ENCODE measurements around the gene NLRC3.

- TF ChIP-seq REST (IDR thresholded peaks at IDR 0.05; ENCODE audit: low read depth): no peak
- TF ChIP-seq MAX (IDR thresholded peaks at IDR 0.05): no peak
- no peak for TF ChIP-seq TAF1 (IDR thresholded peaks at IDR 0.05; ENCODE audit: low read depth)
- no peak for TF ChIP-seq CREB1 (IDR thresholded peaks at IDR 0.05; ENCODE audit: low read depth)
- TF ChIP-seq EP300 (IDR thresholded peaks at IDR 0.05; ENCODE audit: borderline replicate concordance): no peak
- TF ChIP-seq CEBPB (IDR thresholded peaks at IDR 0.05): no peak
- no peak for TF ChIP-seq EGR1 (IDR thresholded peaks at IDR 0.05)
Measured at GRCh38 chr16:3577302-3577752, at the start of gene NLRC3.
